ENCODE results near the gene NRF1. TPM values are rescaled to one million over a fixed set of nuclear protein-coding genes. Genes with fewer than 3 reads are reported as not detected.
A peak's percentile ranks its signal among the peaks of the same experiment; 100 is the strongest.

NRF1 gene
- total RNA-seq (2021; ENCODE audit: unreplicated experiment) = 25.9 TPM
- polyA plus RNA-seq (2012) = 19.0 and 22.0 TPM in 2 replicates
- percentile 86 among the genes with signal in this experiment for Bru-seq, nascent RNA
- percentile 75 among the genes with signal in this experiment for BruChase-seq, experiment 1, labeled RNA remaining after a 6-hour chase
- percentile 74 among the genes with signal in this experiment for BruChase-seq, experiment 2, labeled RNA remaining after a 2-hour chase
- long read RNA-seq, transcript NRF1-205 (11 exons, 3,528 nt) = minor isoform, 18 of 68 reads
- long read RNA-seq, transcript NRF1-201 (11 exons, 2,424 nt) = major isoform, 23 of 68 reads
- long read RNA-seq, partial matches to known transcripts = 6 of 68 reads
- long read RNA-seq, other reads (novel, unspliced or antisense) = 21 of 68 reads

- peak within 1 kb of the TSS; percentile 93 for H3K9ac ChIP-seq (ENCODE audit: low read length)
- H3K36me3 ChIP-seq (ENCODE audit: control insufficient read depth in 1 of 2, insufficient read depth in 2 of 2, low read length in 2 of 2) = peaks cover 0 to 19% of the 10 kb centered on the region in 2 experiments; a peak in 1 of 4 replicates
- H2AFZ ChIP-seq (ENCODE audit: low read depth, low read length, poor library complexity, severe bottlenecking) = no peak within 1 kb of the TSS
- DNase-seq (ENCODE audit: low read depth, low spot score) (peak; percentile 48), ATAC-seq (peak; percentile 88)
- ChIA-PET CTCF (interaction anchor here (1.5 kb wide), 3 partner anchors 21 to 32 kb away, joined by 3 to 4 read pairs (median 4); no protein-coding TSS in a partner anchor), POLR2A (interaction anchor here (0.6 to 1.3 kb wide), 3 partner anchors 10 to 89 kb away, joined by 3 to 5 read pairs (median 3); no protein-coding TSS in a partner anchor), RAD21 (ENCODE audit: low non-redundant PET in 1 of 2, low total read pairs in 2 of 2, uncharacterized antibody in 2 of 2, unreplicated experiment in 2 of 2) (interaction anchor here in 1 of 2 experiments (0.6 kb wide), 1 partner anchor 231 kb away, joined by 3 read pairs; no protein-coding TSS in a partner anchor)
- no TSS peak for BruUV-seq (replicated peaks)
- intact Hi-C loops (cut with micrococcal nuclease) = loop anchor here (5.0 kb wide), 2 partner anchors 216 to 336 kb away; no protein-coding TSS in a partner anchor
- peak within 1 kb of the TSS; percentile 87 to 96 for H3K4me3 ChIP-seq (replicated peaks in 1 of 2; ENCODE audit: low read depth in 1 of 2, low read length in 2 of 2)
- peaks cover 6 to 24% of the 10 kb centered on the region in 2 experiments; a peak in 3 of 4 replicates for H3K4me1 ChIP-seq (ENCODE audit: control insufficient read depth in 1 of 2, insufficient read depth in 2 of 2, low read length in 2 of 2)
- H3K9me2 ChIP-seq (ENCODE audit: insufficient read depth) = no peaks in the 10 kb centered on the region
- H3K27me3 ChIP-seq (ENCODE audit: insufficient read depth, low read length) = no peaks in the 10 kb centered on the region
- H3K79me2 ChIP-seq (ENCODE audit: insufficient read depth, low read length) = peaks cover 78% of the 10 kb centered on the region
- peak within 1 kb of the TSS; percentile 88 for H3K27ac ChIP-seq (ENCODE audit: low read depth, low read length)
- peak within 1 kb of the TSS; percentile 90 for H3K4me2 ChIP-seq (ENCODE audit: low read length)
- peaks cover 5% of the 10 kb centered on the region; the same call in 1 of the 2 replicates for H4K20me1 ChIP-seq (ENCODE audit: insufficient read depth)
- no peaks in the 10 kb centered on the region for H3K9me3 ChIP-seq (ENCODE audit: control insufficient read depth in 1 of 2, insufficient read depth in 1 of 2, low read depth in 1 of 2, low read length in 2 of 2)
- TF ChIP-seq JUND (IDR thresholded peaks at IDR 0.05) (no peak), POLR2AphosphoS5 (IDR thresholded peaks at IDR 0.05; ENCODE audit: low read depth, low read length) (peak; percentile 96), EGR1 (IDR thresholded peaks at IDR 0.05; ENCODE audit: low read depth) (peak; percentile 62), EZH2phosphoT487 (IDR thresholded peaks at IDR 0.05; ENCODE audit: borderline replicate concordance) (no peak), FOSL1 (IDR thresholded peaks at IDR 0.05; ENCODE audit: low read depth) (no peak), SP1 (IDR thresholded peaks at IDR 0.05; ENCODE audit: low read depth) (no peak; the same call in 1 of the 2 replicates), POLR2A (IDR thresholded peaks at IDR 0.05; ENCODE audit: borderline replicate concordance, extremely low read depth, insufficient read depth, insufficient read length) (peak; percentile 82), MAX (IDR thresholded peaks at IDR 0.05) (peak; percentile 93), TCF7L2 (IDR thresholded peaks at IDR 0.05; ENCODE audit: borderline replicate concordance, extremely low read depth, insufficient read depth, insufficient read length) (no peak), YY1 (IDR thresholded peaks at IDR 0.05; ENCODE audit: extremely low read depth, insufficient replicate concordance, low read depth, low read length) (peak; percentile 96), REST (IDR thresholded peaks at IDR 0.05; ENCODE audit: low read depth) (no peak), ZNF274 (IDR thresholded peaks at IDR 0.05; ENCODE audit: low read depth, low read length) (no peak), SIN3A (IDR thresholded peaks at IDR 0.05; ENCODE audit: low read depth) (peak; percentile 91), ELF1 (IDR thresholded peaks at IDR 0.05; ENCODE audit: borderline replicate concordance, low read depth) (no peak), ZFX (IDR thresholded peaks at IDR 0.05) (peak; percentile 100), CTCF (IDR thresholded peaks at IDR 0.05 in 2 of 3, conservative IDR thresholded peaks at IDR 0.05 in 1 of 3; ENCODE audit: borderline replicate concordance in 1 of 3, insufficient read depth in 1 of 3, low read depth in 2 of 3, low read length in 2 of 3) (no peak), EZH2 (IDR thresholded peaks at IDR 0.05) (no peak), CEBPB (IDR thresholded peaks at IDR 0.05; ENCODE audit: low read depth) (no peak), ATF3 (IDR thresholded peaks at IDR 0.05) (no peak)
Measured at GRCh38 chr7:129611246-129612111, at the start of gene NRF1. Gene NRF1 (plus strand): TSS chr7:129611720. CDS start chr7:129657352, 45,632 bp downstream.
